H7 (cell line): ENCODE results near the gene CORO7. TPM values are rescaled to one million over a fixed set of nuclear protein-coding genes. Genes with fewer than 3 reads are reported as not detected.

Experiments used
- DNase-seq: peaks from one replicate; pipeline ENCODE4 v3.0.0; 2012
- H3K27me3 ChIP-seq: 2 replicates; pipeline ENCODE4 v1.6.0; 2011; ENCODE audit warnings: mild to moderate bottlenecking, low read length; ENCODE audit not compliant: control insufficient read depth, insufficient read depth
- H3K36me3 ChIP-seq: replicated peaks from 2 replicates; pipeline ENCODE4 v1.5.1; 2011; ENCODE audit warnings: low read length; ENCODE audit not compliant: control insufficient read depth, insufficient read depth
- H3K4me3 ChIP-seq: 2 replicates; pipeline ENCODE4 v1.5.1; 2011; ENCODE audit warnings: low read depth, mild to moderate bottlenecking, control low read depth, low read length, moderate library complexity; ENCODE audit not compliant: insufficient read depth
- total RNA-seq: library from RNA; depleted of rRNA; stranded (reverse); fragments of >200 nt; shearing (Covaris generic); gene quantifications from 2 replicates; pipeline ENCODE4 v1.2.3, GENCODE V29; 2014

CORO7 gene
- total RNA-seq, 1 experiment from 2014 or later: 37.9 TPM

- peaks cover 2% of the 10 kb centered on the region for H3K36me3 ChIP-seq
- no peak for DNase-seq
- no peaks in the 10 kb centered on the region for H3K27me3 ChIP-seq
- no peak overlapping the region for H3K4me3 ChIP-seq
Observed at GRCh38 chr16:4332623-4333307, 83.6 kb downstream of the CORO7 start.

DNA sequence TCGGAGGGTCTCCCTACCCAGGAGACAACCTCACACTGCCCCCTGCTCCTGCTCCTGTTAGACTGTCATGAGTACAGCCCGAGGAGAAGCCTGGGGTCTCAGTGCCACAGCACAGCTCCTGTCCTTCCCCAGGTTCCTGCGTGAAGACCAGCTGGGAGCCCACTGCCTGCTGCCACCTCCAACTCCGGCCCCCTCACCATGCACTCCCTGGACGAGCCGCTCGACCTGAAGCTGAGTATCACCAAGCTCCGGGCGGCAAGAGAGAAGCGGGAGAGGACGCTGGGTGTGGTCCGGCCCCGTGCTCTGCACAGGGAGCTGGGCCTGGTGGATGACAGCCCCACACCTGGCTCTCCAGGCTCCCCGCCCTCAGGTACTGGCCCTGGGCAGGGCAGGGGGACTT, 84.3 kb downstream of the CORO7 start:
- peaks cover 2% of the 10 kb centered on the region for H3K36me3 ChIP-seq
- no peak for DNase-seq
- H3K27me3 ChIP-seq: no peaks in the 10 kb centered on the region
- no peak overlapping the region for H3K4me3 ChIP-seq

- Histone ChIP-seq H3K36me3 (peaks cover 2% of the 10 kb centered on the region), H3K4me3 (no peak overlapping the region), H3K27me3 (no peaks in the 10 kb centered on the region)
- peak; percentile 97 for DNase-seq
Observed at GRCh38 chr16:4330277-4330874, 86.0 kb downstream of the CORO7 start.

DNA sequence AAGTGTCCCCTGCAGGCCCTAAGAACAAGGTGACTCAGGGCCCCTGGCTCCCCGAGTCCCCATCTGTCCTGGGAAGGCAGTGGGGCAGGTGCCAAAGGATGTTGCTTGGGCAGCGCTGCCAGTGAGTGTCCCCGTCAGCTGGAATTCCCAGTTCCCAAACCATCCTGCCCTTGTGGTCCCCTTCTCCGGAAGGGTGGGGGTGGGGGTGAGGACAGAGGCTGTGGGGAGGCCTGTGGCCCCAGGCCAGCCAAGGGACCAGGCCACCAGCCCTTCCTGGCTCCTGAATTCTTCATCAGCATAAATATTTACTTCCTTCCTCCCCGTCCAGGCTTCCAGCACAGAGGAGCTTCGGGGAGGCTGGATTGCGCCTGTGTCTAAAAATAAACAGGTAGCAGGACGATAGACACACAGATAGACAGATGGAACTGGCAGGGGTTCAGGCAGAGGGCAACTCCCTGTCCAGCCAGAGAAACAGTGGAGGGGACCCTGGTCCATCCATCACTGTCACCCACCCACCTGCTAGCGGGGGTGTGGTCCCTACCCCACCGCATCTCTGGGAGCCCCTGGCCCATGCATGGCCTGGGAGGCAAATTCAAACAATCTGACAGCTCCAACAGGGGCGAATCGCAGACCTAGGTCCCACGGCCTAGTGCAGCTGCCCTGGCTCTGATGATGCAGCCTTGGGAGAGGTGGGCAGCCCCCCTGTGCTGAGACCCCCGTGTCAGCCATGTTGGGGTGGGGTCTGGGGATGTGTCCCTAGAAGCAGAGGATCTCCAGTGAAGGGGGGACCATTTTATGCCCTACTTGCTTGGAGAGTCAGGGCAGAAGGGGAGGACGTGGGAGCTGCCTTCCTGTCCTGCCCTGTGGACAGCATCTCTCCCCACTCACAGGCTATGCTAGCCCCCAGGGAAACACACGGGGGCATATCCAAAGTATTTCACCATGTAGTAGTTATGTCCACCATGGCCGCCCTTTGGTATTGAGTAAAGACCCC, 87.3 kb downstream of the CORO7 start:
- H3K27me3 ChIP-seq: no peaks in the 10 kb centered on the region
- peaks cover 2% of the 10 kb centered on the region for H3K36me3 ChIP-seq
- H3K4me3 ChIP-seq: no peak overlapping the region
- DNase-seq: no peak

- peak overlapping the region; percentile 57 for H3K4me3 ChIP-seq
- peak; percentile 98 for DNase-seq
- H3K27me3 ChIP-seq: no peaks in the 10 kb centered on the region
Observed at GRCh38 chr16:4328046-4328781, 88.2 kb downstream of the CORO7 start.

GRCh38 chr16:4327386-4328045, 88.9 kb downstream of the CORO7 start:
- Histone ChIP-seq H3K4me3 (peak overlapping the region; percentile 57), H3K27me3 (no peaks in the 10 kb centered on the region), H3K36me3 (no peaks in the 10 kb centered on the region)
- peak; percentile 91 for DNase-seq

More at GRCh38 chr16:4328046-4328781, 88.2 kb downstream of the CORO7 start:
- H3K36me3 ChIP-seq: no peaks in the 10 kb centered on the region; the same call in none of the 2 replicates

DNA sequence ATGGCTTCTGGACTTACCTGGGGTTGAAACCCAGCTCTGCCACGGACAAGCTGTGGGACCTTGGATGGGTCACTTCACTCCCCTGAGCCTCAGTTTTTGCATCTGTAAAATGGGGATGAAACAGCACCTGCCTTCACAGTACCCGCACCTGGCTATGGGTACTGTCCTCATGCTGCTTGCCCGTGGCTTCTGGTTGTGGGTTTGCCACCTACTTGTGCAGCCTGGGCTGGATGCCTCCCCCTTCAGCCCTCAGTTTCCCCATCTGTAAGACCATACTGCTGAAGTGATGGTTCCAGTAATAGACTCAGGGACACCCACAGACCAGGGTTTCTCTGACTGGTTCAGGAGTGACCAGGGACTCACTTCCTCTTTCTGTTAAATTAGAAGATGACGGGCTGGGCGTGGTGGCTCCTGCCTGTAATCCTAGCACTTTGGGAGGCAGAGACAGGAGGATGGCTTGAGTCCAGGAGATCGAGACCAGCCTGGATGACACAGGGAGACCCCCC, 91.1 kb downstream of the CORO7 start:
- no peaks in the 10 kb centered on the region for H3K36me3 ChIP-seq
- no peak overlapping the region for H3K4me3 ChIP-seq
- no peak for DNase-seq
- H3K27me3 ChIP-seq: no peaks in the 10 kb centered on the region

- no peak for DNase-seq
- H3K27me3 ChIP-seq: no peaks in the 10 kb centered on the region
- H3K36me3 ChIP-seq: no peaks in the 10 kb centered on the region
- no peak overlapping the region for H3K4me3 ChIP-seq
Observed at GRCh38 chr16:4324492-4325252, 91.7 kb downstream of the CORO7 start.

- Histone ChIP-seq H3K27me3 (no peaks in the 10 kb centered on the region), H3K4me3 (no peak overlapping the region), H3K36me3 (no peaks in the 10 kb centered on the region)
- DNase-seq: peak; percentile 97
Observed at GRCh38 chr16:4323845-4324488, 92.4 kb downstream of the CORO7 start.

DNA sequence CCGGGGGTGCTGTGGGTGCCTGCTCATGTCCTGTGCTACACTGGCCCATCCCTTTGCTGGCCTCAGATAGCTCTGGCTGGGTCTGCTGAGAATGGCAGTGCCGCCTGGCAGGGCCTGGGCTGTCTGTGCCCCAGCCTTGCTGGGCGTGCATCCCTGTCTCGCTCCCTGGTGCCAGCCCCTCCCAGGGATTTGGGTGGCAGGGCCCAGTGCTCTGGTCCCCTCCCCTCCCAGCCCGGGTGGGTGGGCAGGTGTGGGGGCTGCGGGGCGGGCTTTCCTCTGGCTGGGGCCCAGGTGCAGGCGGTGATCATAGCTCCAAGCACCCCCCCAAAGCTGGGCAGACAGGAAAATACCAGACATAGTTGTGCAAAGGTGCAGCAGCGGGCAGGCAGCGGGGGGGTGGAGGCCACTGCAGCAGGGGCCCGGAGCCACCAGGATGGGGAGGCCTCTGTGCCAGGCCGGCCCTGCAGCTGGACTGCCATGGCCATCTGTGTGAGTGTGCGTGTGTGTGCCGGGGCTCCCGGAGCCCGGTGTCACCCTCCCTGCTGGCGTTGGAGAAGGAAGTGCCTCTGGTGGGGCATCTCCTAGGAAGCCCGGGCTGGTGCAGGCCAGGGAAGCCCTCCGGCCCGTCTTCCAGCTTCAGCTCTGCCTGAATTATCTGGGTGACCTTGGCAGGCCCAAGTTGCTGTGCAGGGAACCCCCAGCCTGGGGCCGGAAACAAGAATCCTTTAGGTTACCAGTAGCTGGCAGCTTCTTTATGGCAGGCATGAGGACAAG, 93.1 kb downstream of the CORO7 start:
- Histone ChIP-seq H3K4me3 (no peak overlapping the region), H3K36me3 (no peaks in the 10 kb centered on the region), H3K27me3 (no peaks in the 10 kb centered on the region)
- DNase-seq: peak; percentile 73

GRCh38 chr16:4322121-4323052, 94.0 kb downstream of the CORO7 start:
- DNase-seq: no peak
- Histone ChIP-seq H3K4me3 (no peak overlapping the region), H3K27me3 (no peaks in the 10 kb centered on the region), H3K36me3 (no peaks in the 10 kb centered on the region)
